Aorta (tissue), 5 donors: ENCODE measurements around the gene FOXF1. TPM values are rescaled to one million over a fixed set of nuclear protein-coding genes. Genes with fewer than 3 reads are reported as not detected.
A peak's percentile ranks its signal among the peaks of the same experiment; 100 is the strongest.

Experiments
- ATAC-seq: fragments of 200-7000 bp; cut with Tn5 transposase; one replicate; pipeline ENCODE4 v1.9.1; 2022; ENCODE audit warnings: moderate library complexity; ENCODE audit not compliant: low FRiP score
- DNase-seq, 2 donors: peaks; one replicate each; pipeline ENCODE4 v3.0.0-alpha.2; 2020
- H3K27ac ChIP-seq, 2 donors: one replicate each; pipeline ENCODE4 v1.5.1; 2013; ENCODE audit warnings: low read length in 2 of 2, mild to moderate bottlenecking in 2 of 2, moderate library complexity in 2 of 2, control low read depth in 1 of 2, inconsistent platforms in 1 of 2, low read depth in 1 of 2
- H3K27me3 ChIP-seq, 2 donors: one replicate each; pipeline ENCODE4 v1.6.1; 2013; ENCODE audit warnings: control low read depth in 1 of 2, low read length in 1 of 2, mild to moderate bottlenecking in 1 of 2, moderate library complexity in 1 of 2; ENCODE audit not compliant: insufficient read depth in 2 of 2, control insufficient read depth in 1 of 2
- H3K36me3 ChIP-seq, 2 donors: one replicate each; pipeline ENCODE4 v1.6.1; 2013; ENCODE audit warnings: control low read depth in 1 of 2, low read length in 1 of 2, mild to moderate bottlenecking in 1 of 2; ENCODE audit not compliant: insufficient read depth in 2 of 2, control insufficient read depth in 1 of 2
- H3K4me1 ChIP-seq, 2 donors: one replicate each; pipeline ENCODE4 v1.6.1; 2013; ENCODE audit warnings: low read length in 2 of 2, control low read depth in 1 of 2, mild to moderate bottlenecking in 1 of 2, moderate library complexity in 1 of 2; ENCODE audit not compliant: insufficient read depth in 2 of 2, control insufficient read depth in 1 of 2
- H3K4me3 ChIP-seq, 2 donors: one replicate each; pipeline ENCODE4 v1.5.1; 2013; ENCODE audit warnings: low read length in 2 of 2, control low read depth in 1 of 2, mild to moderate bottlenecking in 1 of 2
- H3K9me3 ChIP-seq: one replicate; pipeline ENCODE4 v1.6.1; 2013; ENCODE audit warnings: mild to moderate bottlenecking, low read length; ENCODE audit not compliant: control insufficient read depth
- WGBS, 2 donors: extraction: QIAGEN DNeasy Blood & Tissue Kit; methylation state at CpG; one replicate each; pipeline ENCODE4 v1.1.7; 2013; 5-methylcytosine and 5-hydroxymethylcytosine counted together
- intact Hi-C, 2 donors: fragments of 100-400 bp; cut with DNase I; formaldehyde crosslinking; loops; one replicate each; pipeline versions ENCODE4 v1.14.2 to v1.15.0; 2022
- polyA plus RNA-seq, 2 donors: library from polyadenylated mRNA; stranded (reverse); fragments of 200-250 nt; gene quantifications; one replicate each; pipeline ENCODE4 v1.2.3, GENCODE V29; 2013
- total RNA-seq, 2 donors: library from RNA; stranded (reverse); fragmentation: NEBNext Ultra II Directional; extraction: Animal tissue kit (Norgen Biotek cat#: 25700); gene quantifications; one replicate each; pipeline ENCODE4 v1.2.1, GENCODE V29; 2021
- donor health status: healthy with polysubstance abuse.
- donor health status: Bipolar disorder and iron deficiency.
- donor health status: DM: no; HTN: no; CAD: no.
- donor health status: DM: no; HTN: no; CAD: no.
- donor health status: DM: yes; HTN: yes; CAD: no.

Gene FOXF1
- total and polyA plus RNA-seq, 4 donors, result 0.10 to 1.8 (median 0.50) TPM

- intact Hi-C loops, result no loop called here
Measured at GRCh38 chr16:86485746-86486145, 24.6 kb upstream of the FOXF1 start.

GRCh38 chr16:86490859-86491639, 19.3 kb upstream of the FOXF1 start:
- DNase-seq, result peak in 1 of 2 donors; percentile 42
- Histone ChIP-seq H3K4me1 (no peaks in the 10 kb centered on the region), H3K36me3 (no peaks in the 10 kb centered on the region), H3K4me3 (no peak overlapping the region), H3K9me3 (peaks cover 5% of the 10 kb centered on the region), H3K27ac (no peak overlapping the region), H3K27me3 (peaks cover 0 to 5% of the 10 kb centered on the region in 2 donors)
- intact Hi-C loops, result no loop called here
- ATAC-seq, result no peak
- 70% methylated on average over 13 of the region's 13 CpGs for WGBS, 2 donors

More at GRCh38 chr16:86485746-86486145, 24.6 kb upstream of the FOXF1 start:
- Histone ChIP-seq H3K9me3 (peaks cover 21% of the 10 kb centered on the region), H3K27me3 (peaks cover 0 to 9% of the 10 kb centered on the region in 2 donors), H3K4me3 (no peak overlapping the region), H3K36me3 (no peaks in the 10 kb centered on the region), H3K4me1 (no peaks in the 10 kb centered on the region), H3K27ac (no peak overlapping the region)
- WGBS, 2 donors, result 41 to 55% methylated on average over 3 of the region's 3 CpGs
- DNase-seq (no peak), ATAC-seq (no peak)

GRCh38 chr16:86491640-86492023, 18.7 kb upstream of the FOXF1 start:
- DNase-seq (no peak), ATAC-seq (no peak)
- peaks cover 0 to 5% of the 10 kb centered on the region in 2 donors for H3K27me3 ChIP-seq
- H3K4me3 ChIP-seq, result no peak overlapping the region
- H3K27ac ChIP-seq, result no peak overlapping the region
- intact Hi-C loops, result no loop called here
- H3K36me3 ChIP-seq, result no peaks in the 10 kb centered on the region
- WGBS, 2 donors, result 52% methylated on average over 7 of the region's 7 CpGs
- peaks cover 5% of the 10 kb centered on the region for H3K9me3 ChIP-seq
- H3K4me1 ChIP-seq, result no peaks in the 10 kb centered on the region

GRCh38 chr16:86492267-86492960, 17.9 kb upstream of the FOXF1 start:
- Histone ChIP-seq H3K36me3 (no peaks in the 10 kb centered on the region), H3K27ac (no peak overlapping the region), H3K4me3 (no peak overlapping the region), H3K27me3 (peaks cover 0 to 5% of the 10 kb centered on the region in 2 donors), H3K9me3 (peaks cover 5% of the 10 kb centered on the region), H3K4me1 (no peaks in the 10 kb centered on the region)
- DNase-seq (peak in 1 of 2 donors; percentile 8), ATAC-seq (no peak)
- 60% methylated on average over 4 of the region's 4 CpGs for WGBS, 2 donors
- intact Hi-C loops, result no loop called here

- DNase-seq (peak in 1 of 2 donors; percentile 25), ATAC-seq (no peak)
- no peak overlapping the region for H3K4me3 ChIP-seq
- no peak overlapping the region for H3K27ac ChIP-seq
- H3K27me3 ChIP-seq, result peaks cover 0 to 5% of the 10 kb centered on the region in 2 donors
- no peaks in the 10 kb centered on the region for H3K4me1 ChIP-seq
- peaks cover 5% of the 10 kb centered on the region for H3K9me3 ChIP-seq
- intact Hi-C loops, result no loop called here
- H3K36me3 ChIP-seq, result no peaks in the 10 kb centered on the region
- whole genome bisulfite sequencing, 2 donors, result 15 to 21% methylated on average over 9 of the region's 9 CpGs
Measured at GRCh38 chr16:86492961-86493629, 17.2 kb upstream of the FOXF1 start.

GRCh38 chr16:86494039-86494564, 16.2 kb upstream of the FOXF1 start:
- Histone ChIP-seq H3K27me3 (peaks cover 0 to 5% of the 10 kb centered on the region in 2 donors), H3K4me3 (no peak overlapping the region), H3K4me1 (no peaks in the 10 kb centered on the region), H3K36me3 (no peaks in the 10 kb centered on the region), H3K9me3 (peaks cover 5% of the 10 kb centered on the region), H3K27ac (no peak overlapping the region)
- peak in 1 of 2 donors; percentile 57 for DNase-seq
- 5 to 7% methylated on average over 22 of the region's 22 CpGs for WGBS, 2 donors
- intact Hi-C loops, result no loop called here
- no peak for ATAC-seq

- intact Hi-C loops, result no loop called here
- H3K27ac ChIP-seq, result no peak overlapping the region
- ATAC-seq (no peak), DNase-seq (peak in 1 of 2 donors; percentile 68)
- H3K27me3 ChIP-seq, result peaks cover 0 to 2% of the 10 kb centered on the region in 2 donors
- peaks cover 2% of the 10 kb centered on the region for H3K9me3 ChIP-seq
- no peaks in the 10 kb centered on the region for H3K36me3 ChIP-seq
- WGBS, 2 donors, result 4% methylated on average over 54 of the region's 54 CpGs
- H3K4me3 ChIP-seq, result no peak overlapping the region
- no peaks in the 10 kb centered on the region for H3K4me1 ChIP-seq
Measured at GRCh38 chr16:86494565-86495356, 15.6 kb upstream of the FOXF1 start.

GRCh38 chr16:86495357-86495701, 15.0 kb upstream of the FOXF1 start:
- Histone ChIP-seq H3K27me3 (peaks cover 0 to 2% of the 10 kb centered on the region in 2 donors), H3K36me3 (no peaks in the 10 kb centered on the region), H3K9me3 (no peaks in the 10 kb centered on the region), H3K27ac (no peak overlapping the region), H3K4me1 (no peaks in the 10 kb centered on the region), H3K4me3 (no peak overlapping the region)
- DNase-seq, result no peak
- 10 to 16% methylated on average over 10 of the region's 10 CpGs for WGBS, 2 donors
- no peak for ATAC-seq
- intact Hi-C loops, result no loop called here
